HG03378 (cell line): Measurements from ENCODE around the gene DPH3.

Experiments
- ATAC-seq: cut with Tn5 transposase; IDR thresholded peaks from one replicate; pipeline ENCODE4 v1.9.1; 2021; ENCODE audit warnings: mild to moderate bottlenecking, moderate library complexity; ENCODE audit not compliant: unreplicated experiment

DPH3 gene

DNA sequence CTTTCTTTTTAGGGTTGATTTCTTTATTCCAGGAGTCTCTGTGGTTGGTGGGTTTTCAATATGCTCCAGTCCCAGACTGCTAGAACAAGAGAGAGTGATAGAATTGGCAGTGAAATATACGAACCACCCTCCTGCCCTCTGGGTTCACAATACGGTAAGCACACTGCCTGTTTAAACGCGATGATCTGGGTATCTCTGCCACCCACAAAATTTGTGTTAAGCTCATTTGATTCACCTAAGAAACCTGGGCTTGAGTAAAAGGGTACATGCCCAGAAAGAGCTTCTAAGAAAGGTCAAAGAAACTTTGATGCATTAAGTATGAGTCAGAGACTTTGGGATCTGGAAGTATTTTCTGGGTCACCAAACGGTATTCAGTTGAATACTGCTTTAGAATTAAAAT is 30.1 kb upstream of the DPH3 start:
- ATAC-seq: no peak

DNA sequence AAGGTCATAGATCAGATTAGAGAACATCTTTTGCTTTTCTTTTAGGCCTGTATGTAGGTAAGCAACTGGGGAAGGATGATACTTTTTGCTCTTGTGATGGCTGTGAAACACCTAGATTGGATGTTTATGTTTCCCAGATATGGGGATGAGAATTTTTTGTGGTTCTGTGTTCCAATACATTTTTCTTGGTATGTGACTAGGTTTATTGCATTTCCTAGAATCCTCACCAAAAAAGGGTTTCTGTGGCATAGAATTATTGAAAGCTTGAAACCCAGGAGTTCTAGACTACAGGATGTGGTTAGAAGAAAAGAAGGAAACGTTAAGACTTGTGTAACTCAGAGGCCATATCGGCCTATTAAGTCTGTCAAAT is 26.1 kb upstream of the DPH3 start:
- ATAC-seq: peak; percentile 33

DNA sequence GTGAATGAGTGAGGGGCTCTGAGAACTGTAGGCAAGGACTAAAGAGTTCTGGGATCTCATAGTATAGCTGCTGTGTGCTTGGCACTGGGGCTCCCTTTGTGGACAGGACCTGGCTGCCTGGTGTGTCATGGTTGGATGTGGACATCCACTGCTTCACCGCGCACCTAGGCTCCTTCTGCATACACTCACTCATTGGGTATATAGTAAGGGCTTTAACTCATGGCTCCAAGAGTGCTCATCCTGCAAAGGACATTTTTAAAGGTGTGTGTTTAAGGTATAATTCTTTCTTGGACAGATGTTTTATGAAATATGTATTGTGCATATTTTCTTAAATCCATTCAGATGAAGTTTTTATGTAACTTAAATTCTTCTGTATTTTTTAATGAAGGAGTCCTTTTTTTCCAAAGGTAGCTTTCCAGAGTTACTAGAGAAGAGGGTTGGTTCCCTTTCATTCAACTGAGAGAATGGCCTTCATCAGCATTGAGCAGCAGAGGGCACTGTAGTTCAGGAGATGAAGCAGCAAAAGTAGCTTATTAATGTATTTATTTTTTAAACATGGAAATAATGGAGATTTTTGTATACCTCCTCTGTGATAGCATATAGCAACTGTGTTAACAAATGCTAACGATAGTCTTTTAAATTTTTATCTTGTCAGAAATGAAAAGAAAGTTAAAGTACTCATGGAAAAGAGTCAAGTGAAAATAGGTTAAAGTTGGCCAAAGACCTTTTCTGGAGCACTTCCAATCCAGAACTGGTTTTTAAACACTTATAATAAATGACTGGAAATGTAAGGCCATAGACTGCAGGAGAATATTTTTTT is 25.5 kb upstream of the DPH3 start:
- peak; percentile 30 for ATAC-seq

DNA sequence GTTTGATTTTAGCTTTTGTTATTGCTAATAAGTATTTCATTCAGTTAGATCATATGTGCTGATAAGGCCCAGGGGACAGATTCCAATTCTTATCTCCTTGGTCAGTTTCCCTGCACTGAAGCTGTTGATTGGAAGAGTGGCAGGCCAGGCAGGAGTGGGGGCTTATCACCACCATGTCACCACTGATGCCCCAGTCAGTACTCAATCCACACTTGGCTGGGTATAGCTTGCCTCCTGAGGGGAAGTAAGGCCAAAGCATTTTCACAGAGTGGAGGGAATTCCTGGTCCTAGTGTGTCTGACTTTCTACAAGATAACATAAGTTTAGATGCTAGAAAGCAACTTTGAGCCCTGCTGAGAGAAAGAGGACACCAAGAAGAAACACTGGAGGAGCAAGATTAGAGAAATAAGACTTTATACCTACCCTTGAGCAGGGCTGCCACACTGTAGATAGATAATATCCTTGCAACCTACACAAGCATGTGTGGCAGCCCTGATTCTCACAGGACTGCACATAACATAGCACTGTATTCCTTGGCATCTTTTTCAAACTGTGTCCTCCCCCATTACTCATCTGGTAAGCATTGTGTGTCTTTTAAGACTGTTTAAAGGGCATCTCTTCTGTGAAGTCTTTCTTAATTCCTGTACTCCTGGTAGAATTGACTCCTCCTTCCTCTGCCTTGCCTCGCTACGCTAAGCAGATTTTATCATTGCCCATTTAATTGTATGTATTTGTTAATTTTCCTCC is 24.6 kb upstream of the DPH3 start:
- ATAC-seq: no peak

DNA sequence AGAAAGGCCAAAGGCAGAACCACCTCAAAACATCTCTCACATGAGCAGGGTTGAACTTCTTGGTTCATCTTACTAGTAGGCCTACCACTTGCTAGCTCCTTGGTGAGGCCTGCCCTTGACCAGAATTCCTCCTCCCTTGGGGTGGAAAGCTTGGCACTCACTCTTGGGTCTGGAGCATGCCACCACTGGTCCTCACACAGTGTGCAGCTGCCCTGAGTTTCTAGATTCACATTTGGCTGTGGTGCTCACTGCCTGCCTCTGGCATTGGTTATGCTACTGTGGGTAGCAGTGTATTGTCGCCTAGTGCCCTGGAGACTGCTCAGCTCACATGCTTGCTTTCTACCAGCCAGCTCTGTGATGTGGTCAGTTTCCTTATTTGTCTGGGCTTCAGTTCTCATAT is 23.9 kb upstream of the DPH3 start:
- no peak for ATAC-seq

DNA sequence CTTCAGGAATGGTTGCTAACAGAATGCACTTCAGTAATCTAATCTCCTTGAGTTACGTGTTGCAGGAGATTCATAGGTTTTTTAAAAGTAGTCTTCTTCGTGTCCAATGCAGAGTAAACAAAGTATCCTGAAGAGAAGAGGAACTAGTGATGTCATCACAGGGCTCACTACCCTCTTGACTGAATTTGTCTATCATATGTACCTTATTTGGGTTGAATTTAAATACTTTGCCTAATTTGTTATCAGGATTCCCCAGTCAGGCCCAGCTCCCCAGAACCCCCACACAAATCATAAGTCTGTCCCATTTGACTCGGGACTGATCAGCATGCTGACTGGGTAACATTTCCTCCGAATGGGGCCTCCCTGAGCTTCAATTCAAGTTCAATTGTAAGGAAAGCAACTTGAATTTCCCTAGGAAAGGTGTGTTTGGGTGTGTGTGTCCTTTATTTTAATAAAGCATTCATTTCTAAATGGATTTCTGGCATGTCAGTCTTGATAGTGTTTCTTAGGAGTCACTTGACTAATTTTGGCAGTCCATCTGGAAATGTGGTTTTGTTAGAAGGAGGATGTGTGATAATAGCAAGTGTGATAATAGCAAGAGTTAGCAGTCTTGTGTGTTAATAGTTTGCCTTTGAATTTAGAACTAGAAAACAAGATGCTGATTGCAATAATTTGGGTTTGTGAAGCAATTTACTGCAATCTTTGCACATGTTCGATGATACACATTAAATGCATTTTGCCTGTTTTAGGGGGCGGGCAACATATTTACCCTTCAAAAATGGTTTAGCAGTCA is 22.2 kb upstream of the DPH3 start:
- no peak for ATAC-seq

DNA sequence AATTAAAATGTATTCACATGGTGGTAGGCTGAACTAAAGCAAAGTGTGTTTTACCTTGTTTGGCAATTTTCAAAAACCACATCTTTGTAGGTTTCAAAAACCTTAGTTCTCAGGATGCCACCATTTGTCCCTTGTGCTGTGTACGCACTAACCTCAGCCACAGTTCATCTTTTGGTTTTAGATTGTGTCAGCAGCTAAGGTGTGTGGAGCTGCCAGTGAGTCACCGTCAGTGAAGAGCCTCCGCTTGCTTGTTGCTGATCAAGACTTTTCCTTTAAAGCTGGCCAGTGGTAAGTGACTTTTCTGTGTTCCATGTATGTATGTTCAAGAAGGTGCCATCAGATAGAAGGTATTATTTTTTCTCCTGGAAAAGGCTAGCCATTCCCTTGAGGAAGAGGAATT is 21.4 kb upstream of the DPH3 start:
- peak; percentile 80 for ATAC-seq

DNA sequence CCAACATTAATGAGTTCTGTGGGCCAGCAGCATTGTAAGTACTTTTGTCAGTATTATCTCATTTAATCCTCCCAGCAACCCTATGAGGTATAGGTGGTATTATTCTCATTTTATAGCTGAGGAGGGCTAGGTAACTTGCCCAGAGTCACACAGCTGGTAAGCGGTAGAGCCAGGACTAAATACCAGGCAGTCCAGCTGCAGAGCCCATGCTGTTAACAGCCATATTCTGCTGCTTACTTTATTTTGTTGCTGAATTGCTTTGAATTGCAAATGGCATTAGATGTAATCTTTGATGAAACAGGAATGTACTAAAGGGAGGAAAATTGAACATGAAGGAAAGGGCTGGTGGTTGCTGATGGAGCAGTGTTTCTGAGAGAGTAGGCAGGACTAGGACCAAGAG is 19.9 kb upstream of the DPH3 start:
- no peak for ATAC-seq

DNA sequence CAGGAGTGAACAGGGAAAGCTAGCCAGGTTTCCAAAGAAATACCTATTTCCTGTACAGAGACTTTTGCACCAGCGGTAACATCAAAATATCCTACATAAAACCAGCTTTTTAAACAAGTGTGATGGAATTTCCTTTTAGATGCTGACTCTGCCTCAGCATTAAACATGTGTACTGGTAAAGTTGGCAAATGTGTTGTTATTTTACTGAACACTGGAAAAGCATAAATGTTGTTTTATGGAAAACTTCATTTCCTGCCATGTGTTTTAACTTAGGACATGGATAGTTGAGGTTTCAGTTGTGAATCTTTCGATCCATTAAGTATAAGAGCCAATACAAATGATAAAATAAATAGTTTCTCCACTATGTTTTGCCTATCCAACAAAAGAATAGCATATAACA is 15.9 kb upstream of the DPH3 start:
- no peak for ATAC-seq

DNA sequence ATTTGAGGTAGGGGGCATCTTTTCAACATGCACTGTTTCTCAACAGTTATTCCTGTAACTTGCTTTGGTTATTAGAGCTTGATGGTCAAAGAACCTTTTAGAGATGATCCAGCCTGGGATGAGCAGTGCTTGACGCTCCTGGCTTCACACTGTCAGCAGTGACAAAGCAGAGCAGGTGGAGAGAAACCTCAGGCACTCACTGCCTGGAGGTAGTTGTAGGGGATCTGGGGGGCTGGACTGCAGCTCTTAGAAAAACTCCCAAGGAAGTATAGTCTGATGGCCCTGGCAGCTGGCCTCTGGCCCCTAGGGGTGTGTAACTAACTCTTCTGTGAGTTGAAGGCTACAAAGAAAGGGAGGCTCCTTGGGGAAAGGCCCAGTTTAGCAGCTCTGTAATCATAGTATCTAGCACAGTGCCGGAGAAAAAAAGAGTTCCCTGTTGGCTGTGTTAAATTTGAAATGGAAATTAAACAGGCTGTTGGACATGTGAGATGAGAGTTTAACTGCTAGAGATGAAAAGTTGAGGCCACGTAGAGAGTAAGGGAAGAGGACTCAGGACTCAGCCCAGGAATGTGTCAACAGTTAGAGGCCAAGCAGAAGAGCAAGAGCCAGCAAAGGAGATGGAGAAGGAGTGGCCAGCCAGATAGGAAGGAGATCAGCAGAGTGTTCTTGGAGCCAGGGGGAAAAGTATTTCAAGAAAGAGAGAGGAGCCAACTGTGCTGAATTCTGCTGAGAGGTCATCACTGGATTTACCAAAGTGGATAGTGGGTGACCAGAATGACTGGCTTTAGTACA is 14.5 kb upstream of the DPH3 start:
- ATAC-seq: no peak

DNA sequence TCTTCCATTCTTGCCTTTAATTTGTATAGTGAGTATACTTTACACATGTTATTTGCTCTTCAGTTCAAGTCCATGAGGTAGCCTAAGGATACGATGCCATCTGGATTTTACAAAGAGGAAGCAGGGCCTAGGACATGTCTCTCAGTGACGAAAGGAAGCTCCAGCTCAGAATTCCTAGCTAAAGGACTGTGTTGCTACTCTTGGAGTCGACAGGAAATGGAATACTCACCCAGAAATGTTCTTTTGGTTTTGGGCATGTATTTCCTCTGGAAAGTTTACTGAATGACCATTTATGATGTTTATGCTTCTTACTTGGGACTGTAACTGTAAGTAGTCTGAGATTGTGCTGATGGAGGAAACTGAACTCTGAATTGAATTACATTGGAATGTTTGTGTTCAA is 12.7 kb upstream of the DPH3 start:
- no peak for ATAC-seq

DNA sequence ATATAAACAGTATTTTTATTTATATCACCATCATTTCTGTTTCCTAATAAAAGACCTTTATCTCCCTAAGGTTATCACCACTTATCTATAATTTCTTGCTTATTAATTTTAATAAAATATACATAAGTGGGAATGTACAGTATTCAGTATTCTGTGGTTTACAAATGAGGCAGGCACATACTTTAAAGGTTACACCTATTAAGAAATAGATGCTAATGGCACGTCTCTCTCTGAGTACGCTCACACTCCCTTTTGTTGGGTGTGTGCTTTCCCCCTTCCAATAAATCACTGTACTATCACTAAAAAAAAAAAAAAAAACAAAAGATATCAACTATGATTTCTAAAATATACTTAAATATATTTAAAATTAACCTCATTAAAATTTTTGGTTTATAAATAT is 9.1 kb upstream of the DPH3 start:
- no peak for ATAC-seq

DNA sequence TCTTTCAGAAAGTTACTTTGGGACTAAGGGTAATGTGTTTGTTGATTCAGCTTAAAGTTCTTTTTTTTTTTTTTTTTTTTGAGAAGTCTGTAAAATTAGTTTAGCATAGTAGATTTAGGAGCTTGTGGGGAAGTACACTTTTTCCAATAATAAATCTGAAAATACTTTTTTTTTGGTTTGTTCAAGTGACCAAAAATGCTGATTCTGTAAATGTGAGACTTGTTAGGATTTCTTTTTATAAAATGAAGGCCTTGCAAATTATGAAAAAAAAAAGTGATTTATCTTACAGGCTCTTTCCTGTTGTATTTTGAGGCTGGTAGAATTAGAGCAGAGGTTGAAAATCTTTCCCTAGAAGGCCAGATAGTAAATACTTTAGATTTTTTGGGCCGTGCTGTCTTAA is 7.8 kb upstream of the DPH3 start:
- ATAC-seq: no peak

DNA sequence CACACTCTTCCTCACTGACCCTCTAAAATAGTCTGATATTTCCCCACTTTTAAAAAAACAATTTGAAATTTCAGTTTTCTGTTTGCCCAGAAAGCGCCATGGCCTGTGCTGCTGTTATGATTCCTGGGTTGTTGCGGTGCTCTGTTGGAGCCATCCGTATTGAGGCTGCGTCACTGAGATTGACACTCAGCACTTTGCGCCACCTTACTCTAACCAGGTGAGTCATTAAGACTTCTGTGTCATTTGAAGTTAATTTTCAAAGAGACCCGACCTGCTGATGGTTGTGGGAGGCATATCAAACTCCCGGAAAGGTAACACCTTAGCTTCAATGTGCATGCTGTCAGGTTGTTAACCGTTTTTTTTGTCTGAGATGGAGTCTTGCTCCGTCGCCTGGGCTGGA is 6.1 kb upstream of the DPH3 start:
- no peak for ATAC-seq

DNA sequence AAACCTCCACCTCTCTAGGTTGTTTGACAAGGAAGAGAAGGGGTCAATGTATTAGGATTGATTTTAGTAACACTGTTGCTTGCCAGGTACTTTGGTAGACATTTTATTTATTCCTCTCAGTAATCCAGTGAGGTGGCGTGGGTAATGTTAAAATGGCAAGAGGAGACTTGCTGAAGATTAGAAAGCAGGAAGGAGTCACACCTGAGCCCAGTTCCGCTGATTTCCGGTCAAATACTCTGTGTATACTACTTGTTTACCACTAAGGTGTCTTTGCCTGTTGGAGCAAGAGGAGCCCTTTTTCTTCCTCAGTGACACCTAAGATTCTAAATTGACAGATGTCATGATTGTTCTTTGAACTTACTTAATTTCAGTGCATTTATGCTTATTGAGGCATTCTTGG is 2.0 kb upstream of the DPH3 start:
- ATAC-seq: no peak

DNA sequence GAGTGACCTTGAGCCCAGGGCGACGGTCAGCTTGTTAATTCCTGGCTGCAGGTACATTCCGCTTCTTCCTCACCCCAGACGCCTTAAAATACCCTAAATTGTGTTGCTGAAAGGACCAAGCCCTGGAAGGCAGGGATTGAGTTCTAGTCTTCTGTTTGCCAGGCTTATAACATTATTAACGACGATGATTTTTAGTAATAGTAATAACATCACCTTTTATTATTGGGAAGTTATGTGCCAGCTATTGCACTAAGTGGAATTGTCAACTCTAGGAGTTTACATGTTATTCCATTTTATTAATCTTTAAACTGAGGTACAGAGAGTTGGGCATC is 678 bp upstream of the DPH3 start:
- no peak for ATAC-seq

DNA sequence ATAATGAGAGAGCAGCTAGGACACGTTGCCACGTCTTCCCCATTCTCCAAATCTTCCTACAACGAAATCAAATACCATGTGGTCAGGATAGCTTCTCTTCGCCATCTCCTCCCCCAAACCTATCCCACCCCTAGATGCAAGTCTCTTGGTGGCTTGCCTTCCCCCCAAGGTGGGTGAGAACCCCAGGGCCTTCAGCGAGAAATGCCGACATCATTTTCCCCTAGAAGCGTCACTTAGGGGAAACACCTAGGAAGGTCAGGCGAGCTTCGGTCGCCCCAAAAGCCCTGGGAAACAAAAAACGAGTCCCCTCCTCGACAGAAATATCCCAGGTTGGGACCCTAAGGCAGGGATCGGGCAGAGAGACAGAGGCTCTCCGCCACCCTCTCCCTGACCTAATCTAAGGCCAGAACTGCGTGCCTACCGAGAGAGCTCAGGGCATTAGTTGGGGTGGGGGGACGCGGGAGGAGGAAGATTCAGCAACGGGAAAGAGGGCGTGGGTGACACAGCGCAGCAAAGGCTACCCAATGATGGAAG is 502 bp downstream of the DPH3 start:
- ATAC-seq: no peak

DNA sequence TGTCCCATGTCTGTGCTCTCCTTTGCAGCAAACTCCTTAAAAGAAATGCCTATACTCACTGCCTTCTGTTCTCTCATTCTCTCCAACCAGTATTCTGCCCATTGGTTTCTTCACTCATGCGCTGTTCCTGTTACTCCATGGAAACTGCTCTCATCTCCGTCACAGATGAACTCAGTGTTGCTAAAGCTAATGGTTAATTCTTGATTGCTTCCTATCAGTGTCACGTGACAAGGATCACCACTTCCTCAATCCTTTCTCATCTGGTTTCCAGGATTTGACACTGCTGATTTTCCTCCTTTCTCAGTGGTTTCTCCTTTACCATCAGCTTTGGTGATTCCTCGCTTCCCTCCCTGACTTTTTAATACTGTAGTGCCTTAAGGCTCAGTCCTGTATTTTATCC is 2.6 kb downstream of the DPH3 start:
- ATAC-seq: no peak

DNA sequence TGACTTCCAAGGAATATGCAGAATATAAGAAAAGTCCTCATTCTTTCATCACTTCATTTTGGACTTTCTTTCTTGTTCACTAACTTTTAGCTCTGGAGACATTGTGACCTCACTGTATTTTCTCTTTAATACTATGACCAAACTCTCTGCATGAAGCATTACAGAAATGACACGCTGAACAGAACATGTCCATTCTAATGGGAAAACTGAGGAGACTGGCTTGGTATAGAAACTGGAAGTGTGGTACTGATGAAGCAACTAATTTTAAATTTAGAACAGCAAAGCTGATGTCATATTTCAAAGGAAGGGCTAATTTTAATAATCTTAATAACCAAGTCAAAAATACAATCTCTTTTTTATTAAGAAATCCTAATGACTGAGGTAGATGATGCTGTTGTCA is 4.7 kb downstream of the DPH3 start:
- ATAC-seq: no peak

DNA sequence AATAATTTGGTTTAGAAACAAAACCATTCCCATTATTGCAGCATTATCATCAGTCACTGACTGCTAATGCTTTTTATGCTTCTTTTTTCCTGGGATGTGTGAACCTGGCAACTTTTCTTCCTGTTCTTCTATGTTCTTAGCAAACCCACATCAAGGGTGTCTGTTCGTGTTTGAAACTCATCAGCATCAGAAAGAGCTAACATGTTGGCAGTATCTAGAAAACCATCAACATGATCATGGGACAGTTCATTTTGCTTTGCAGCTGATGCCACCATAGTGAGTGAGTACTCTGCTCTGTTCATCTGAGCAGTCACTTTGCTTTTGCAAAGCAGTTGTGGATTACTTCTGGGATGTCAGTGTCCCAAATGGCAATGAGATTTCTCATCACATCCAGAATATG is 5.9 kb downstream of the DPH3 start:
- ATAC-seq: no peak

DNA sequence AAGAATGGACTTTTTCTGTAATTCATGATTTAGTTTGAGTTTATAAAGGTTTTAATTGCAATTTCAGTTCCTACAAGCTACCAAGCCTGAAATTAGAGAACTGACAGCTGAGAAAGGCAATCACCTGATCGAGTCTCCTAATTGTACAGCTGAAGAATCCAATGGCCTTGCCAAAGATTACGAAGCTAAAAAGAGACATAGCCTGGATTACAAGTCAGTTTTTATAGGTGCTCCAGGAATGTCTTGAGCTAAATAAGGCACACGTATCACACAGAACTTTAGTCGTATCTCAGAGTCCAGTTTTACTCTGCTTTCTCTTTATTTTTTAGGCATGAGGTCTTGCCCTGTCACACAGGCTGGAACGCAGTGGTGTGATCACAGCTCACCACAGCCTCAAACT is 6.6 kb downstream of the DPH3 start:
- ATAC-seq: no peak
